Measurements from ENCODE around the gene IL21R.

The IL21R gene

GRCh38 chr16:27401768-27402568, at the start of gene IL21R:
Gene IL21R, plus strand, starts transcription at chr16:27402174. Its CDS starts 27,898 bp downstream, at chr16:27430072.
- no peak within 1 kb of the TSS for H3K4me3 ChIP-seq (ENCODE audit: low read depth, low read length)
- TF ChIP-seq, protein P1, sequence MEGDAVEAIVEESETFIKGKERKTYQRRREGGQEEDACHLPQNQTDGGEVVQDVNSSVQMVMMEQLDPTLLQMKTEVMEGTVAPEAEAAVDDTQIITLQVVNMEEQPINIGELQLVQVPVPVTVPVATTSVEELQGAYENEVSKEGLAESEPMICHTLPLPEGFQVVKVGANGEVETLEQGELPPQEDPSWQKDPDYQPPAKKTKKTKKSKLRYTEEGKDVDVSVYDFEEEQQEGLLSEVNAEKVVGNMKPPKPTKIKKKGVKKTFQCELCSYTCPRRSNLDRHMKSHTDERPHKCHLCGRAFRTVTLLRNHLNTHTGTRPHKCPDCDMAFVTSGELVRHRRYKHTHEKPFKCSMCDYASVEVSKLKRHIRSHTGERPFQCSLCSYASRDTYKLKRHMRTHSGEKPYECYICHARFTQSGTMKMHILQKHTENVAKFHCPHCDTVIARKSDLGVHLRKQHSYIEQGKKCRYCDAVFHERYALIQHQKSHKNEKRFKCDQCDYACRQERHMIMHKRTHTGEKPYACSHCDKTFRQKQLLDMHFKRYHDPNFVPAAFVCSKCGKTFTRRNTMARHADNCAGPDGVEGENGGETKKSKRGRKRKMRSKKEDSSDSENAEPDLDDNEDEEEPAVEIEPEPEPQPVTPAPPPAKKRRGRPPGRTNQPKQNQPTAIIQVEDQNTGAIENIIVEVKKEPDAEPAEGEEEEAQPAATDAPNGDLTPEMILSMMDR (conservative IDR thresholded peaks at IDR 0.05; ENCODE audit: low read depth, low read length), result no peak
- DNase-seq (ENCODE audit: low read depth), result peak; percentile 68

DNA sequence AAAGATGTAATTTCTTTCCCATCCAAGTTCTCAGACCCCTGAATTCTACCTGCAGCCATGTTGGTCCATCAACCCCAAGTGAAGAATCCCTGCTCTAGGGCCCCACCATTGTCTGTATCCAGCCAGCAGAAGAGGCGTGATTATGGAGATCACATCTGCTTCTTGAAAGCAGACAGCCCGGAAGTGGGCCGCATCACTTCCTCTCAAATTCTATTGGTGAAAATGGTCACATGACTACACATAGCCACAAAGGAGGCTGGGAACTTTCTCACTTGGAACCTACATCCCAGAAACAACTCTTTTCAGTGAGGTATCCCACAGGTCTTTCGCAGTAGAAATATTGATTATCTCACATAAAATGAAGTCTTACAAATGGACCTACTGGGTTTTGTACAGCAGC, 48.1 kb upstream of the IL21R start:
- DNase-seq (ENCODE audit: low read depth), result no peak
- H3K4me3 ChIP-seq (ENCODE audit: low read depth, low read length), result no peak overlapping the region
- TF ChIP-seq, protein P1 (conservative IDR thresholded peaks at IDR 0.05; ENCODE audit: low read depth, low read length), result no peak

DNA sequence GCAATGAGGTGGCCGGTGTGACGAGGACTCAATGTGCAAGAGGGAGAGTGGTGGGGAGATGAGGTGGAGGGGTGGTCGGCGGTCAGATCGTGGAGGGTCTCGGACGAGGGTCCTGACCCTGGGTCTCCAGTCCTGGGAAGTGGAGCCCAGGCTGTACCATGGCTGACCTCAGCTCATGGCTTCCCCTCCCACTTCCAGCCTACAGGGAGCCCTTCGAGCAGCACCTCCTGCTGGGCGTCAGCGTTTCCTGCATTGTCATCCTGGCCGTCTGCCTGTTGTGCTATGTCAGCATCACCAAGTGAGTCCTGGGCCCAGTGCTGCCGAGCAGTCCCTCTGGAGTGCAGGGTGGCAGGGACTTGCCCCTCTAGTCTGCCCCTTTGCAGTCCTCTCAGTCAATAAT, 46.4 kb upstream of the IL21R start:
- TF ChIP-seq, protein P1 (conservative IDR thresholded peaks at IDR 0.05; ENCODE audit: low read depth, low read length), result peak; percentile 72
- no peak overlapping the region for H3K4me3 ChIP-seq (ENCODE audit: low read depth, low read length)
- DNase-seq (ENCODE audit: low read depth), result peak; percentile 76

- TF ChIP-seq, protein P1 (conservative IDR thresholded peaks at IDR 0.05; ENCODE audit: low read depth, low read length), result no peak
- H3K4me3 ChIP-seq (ENCODE audit: low read depth, low read length), result no peak overlapping the region
Observed at GRCh38 chr16:27356794-27357193, 45.2 kb upstream of the IL21R start.

GRCh38 chr16:27359051-27359450, 42.9 kb upstream of the IL21R start:
- DNase-seq (ENCODE audit: low read depth), result no peak
- no peak overlapping the region for H3K4me3 ChIP-seq (ENCODE audit: low read depth, low read length)
- TF ChIP-seq, protein P1 (conservative IDR thresholded peaks at IDR 0.05; ENCODE audit: low read depth, low read length), result no peak

More at GRCh38 chr16:27356794-27357193, 45.2 kb upstream of the IL21R start:
- no peak for DNase-seq (ENCODE audit: low read depth)

GRCh38 chr16:27359615-27360014, 42.4 kb upstream of the IL21R start:
- TF ChIP-seq, protein P1 (conservative IDR thresholded peaks at IDR 0.05; ENCODE audit: low read depth, low read length), result no peak
- H3K4me3 ChIP-seq (ENCODE audit: low read depth, low read length), result no peak overlapping the region
- DNase-seq (ENCODE audit: low read depth), result no peak

DNA sequence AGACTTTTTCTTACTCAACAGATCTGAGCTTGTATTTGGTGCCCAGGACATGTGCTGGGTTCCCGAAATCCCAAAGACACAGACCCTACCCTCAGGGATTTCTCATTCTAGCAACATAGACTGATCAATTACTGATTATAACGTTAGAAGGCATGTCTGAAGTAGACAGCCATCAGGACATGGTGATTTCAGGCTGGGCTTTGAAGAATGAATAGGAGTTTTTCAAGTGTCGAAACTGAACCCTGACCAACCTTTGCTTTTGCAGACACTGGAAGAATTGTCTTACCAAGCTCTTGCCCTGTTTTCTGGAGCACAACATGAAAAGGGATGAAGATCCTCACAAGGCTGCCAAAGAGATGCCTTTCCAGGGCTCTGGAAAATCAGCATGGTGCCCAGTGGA, 40.0 kb upstream of the IL21R start:
- no peak for DNase-seq (ENCODE audit: low read depth)
- TF ChIP-seq, protein P1 (conservative IDR thresholded peaks at IDR 0.05; ENCODE audit: low read depth, low read length), result no peak
- H3K4me3 ChIP-seq (ENCODE audit: low read depth, low read length), result no peak overlapping the region

Data from choroid plexus epithelial cell (primary cell).